Neural cell (in vitro differentiated cells): ENCODE measurements around the gene PYHIN1. TPM values are rescaled to one million over a fixed set of nuclear protein-coding genes. Genes with fewer than 3 reads are reported as not detected.

Experiments
- H2AFZ ChIP-seq: fragments of 200-600, 300-800 bp; sonication (generic), shearing (Covaris generic); 2 replicates; pipeline ENCODE4 v1.6.0; 2014; ENCODE audit warnings: low read depth, mild to moderate bottlenecking, antibody characterized with exemption, low read length, moderate library complexity
- H3F3A ChIP-seq: fragments of 200-600 bp; shearing (Covaris generic); 2 replicates; pipeline ENCODE4 v1.6.1; 2016; ENCODE audit warnings: mild to moderate bottlenecking, moderate library complexity, mixed read lengths, antibody characterized with exemption, low read length; ENCODE audit not compliant: insufficient read depth, poor library complexity, severe bottlenecking
- H3K27ac ChIP-seq: fragments of 200-600, 300-800 bp; sonication (generic), shearing (Covaris generic); 2 replicates; pipeline ENCODE4 v1.5.1; 2014; ENCODE audit warnings: mild to moderate bottlenecking, low read length, moderate library complexity
- H3K27me3 ChIP-seq: fragments of 300-800, 200-600 bp; sonication (generic), shearing (Covaris generic); 2 replicates; pipeline ENCODE4 v1.6.0; 2014; ENCODE audit warnings: mild to moderate bottlenecking, low read depth, low read length, moderate library complexity; ENCODE audit not compliant: insufficient read depth
- H3K36me3 ChIP-seq: fragments of 300-800, 200-600 bp; sonication (generic), shearing (Covaris generic); 2 replicates; pipeline ENCODE4 v1.5.1; 2014; ENCODE audit warnings: mild to moderate bottlenecking, antibody characterized with exemption, low read length, moderate library complexity; ENCODE audit not compliant: insufficient read depth
- H3K4me2 ChIP-seq: fragments of 300-800, 200-600 bp; sonication (generic), shearing (Covaris generic); 2 replicates; pipeline ENCODE4 v1.6.0; 2014; ENCODE audit warnings: mild to moderate bottlenecking, low read length
- H3K4me3 ChIP-seq: fragments of 300-800, 200-600 bp; sonication (generic), shearing (Covaris generic); 2 replicates; pipeline ENCODE4 v1.5.1; 2014; ENCODE audit warnings: mild to moderate bottlenecking, low read length, moderate library complexity
- H3K79me2 ChIP-seq: fragments of 200-600 bp; shearing (Covaris generic); replicated peaks from 2 replicates; pipeline ENCODE4 v1.6.0; 2014; ENCODE audit warnings: mild to moderate bottlenecking, low read length, moderate library complexity; ENCODE audit not compliant: insufficient read depth
- H3K9ac ChIP-seq: fragments of 300-800, 200-600 bp; sonication (generic), shearing (Covaris generic); 2 replicates; pipeline ENCODE4 v1.6.1; 2016; ENCODE audit warnings: mild to moderate bottlenecking, low read length, mixed read lengths
- H3K9me2 ChIP-seq: fragments of 200-600 bp; shearing (Covaris generic); 2 replicates; pipeline ENCODE4 v1.6.1; 2016; ENCODE audit warnings: mild to moderate bottlenecking, low read length, mixed read lengths; ENCODE audit not compliant: insufficient read depth
- H3K9me3 ChIP-seq: fragments of 200-600, 300-800 bp; sonication (generic), shearing (Covaris generic); 2 replicates; pipeline ENCODE4 v1.6.1; 2016; ENCODE audit warnings: mild to moderate bottlenecking, mixed run types, low read length, moderate library complexity, mixed read lengths
- H4K20me1 ChIP-seq: fragments of 200-600 bp; shearing (Covaris generic); 2 replicates; pipeline ENCODE4 v1.6.1; 2016; ENCODE audit warnings: mild to moderate bottlenecking, mixed run types; ENCODE audit not compliant: insufficient read depth
- CTCF ChIP-seq: fragments of 450-650 bp; IDR thresholded peaks from 2 replicates; pipeline ENCODE4 v1.5.1; 2014; ENCODE audit warnings: antibody characterized with exemption, mild to moderate bottlenecking, moderate library complexity; ENCODE audit not compliant: poor library complexity, severe bottlenecking
- EP300 ChIP-seq: fragments of 450-650 bp; conservative IDR thresholded peaks from 2 replicates; pipeline ENCODE4 v1.6.1; 2014; ENCODE audit warnings: antibody characterized with exemption, mild to moderate bottlenecking, moderate library complexity; ENCODE audit not compliant: poor library complexity, severe bottlenecking
- EZH2 ChIP-seq: fragments of 200-600, 300-800 bp; shearing (Covaris generic), sonication (generic); IDR thresholded peaks from 2 replicates; pipeline ENCODE4 v1.6.1; 2014; ENCODE audit warnings: antibody characterized with exemption, low read length, borderline replicate concordance, mild to moderate bottlenecking; ENCODE audit not compliant: insufficient read depth, poor library complexity, severe bottlenecking
- MXI1 ChIP-seq: fragments of 450-650 bp; conservative IDR thresholded peaks from 2 replicates; pipeline ENCODE4 v1.6.1; 2014; ENCODE audit warnings: antibody characterized with exemption, mild to moderate bottlenecking; ENCODE audit not compliant: poor library complexity, severe bottlenecking
- POLR2AphosphoS5 ChIP-seq: IDR thresholded peaks from 2 replicates; pipeline ENCODE4 v1.6.1; 2012
- RAD21 ChIP-seq: fragments of 450-650 bp; conservative IDR thresholded peaks from 2 replicates; pipeline ENCODE4 v1.6.1; 2014; ENCODE audit warnings: antibody characterized with exemption, mild to moderate bottlenecking, moderate library complexity
- REST ChIP-seq: IDR thresholded peaks from 2 replicates; pipeline ENCODE4 v1.6.1; 2012; ENCODE audit warnings: borderline replicate concordance
- SMC3 ChIP-seq: fragments of 450-650 bp; conservative IDR thresholded peaks from 2 replicates; pipeline ENCODE4 v1.6.1; 2014; ENCODE audit warnings: antibody characterized with exemption, mild to moderate bottlenecking, moderate library complexity; ENCODE audit not compliant: poor library complexity
- TAF1 ChIP-seq: IDR thresholded peaks from 2 replicates; pipeline ENCODE4 v1.6.1; 2012; ENCODE audit warnings: low read depth
- polyA plus RNA-seq: library from polyadenylated mRNA; depleted of rRNA; stranded (reverse); fragments of >200 nt; gene quantifications from 2 replicates; pipeline ENCODE4 v1.2.3, GENCODE V29; 2014

The PYHIN1 gene
- polyA plus RNA-seq, 1 donor from 2014 or later = not detected

GRCh38 chr1:159025043-159025442, 93.7 kb downstream of the PYHIN1 start:
- H3K4me3 ChIP-seq = no peak overlapping the region
- no peaks in the 10 kb centered on the region for H3K9me3 ChIP-seq
- no peak overlapping the region for H3K9ac ChIP-seq

More at GRCh38 chr1:159025043-159025442, 93.7 kb downstream of the PYHIN1 start:
- Histone ChIP-seq H3F3A (no peaks in the 10 kb centered on the region), H3K36me3 (no peaks in the 10 kb centered on the region), H4K20me1 (no peaks in the 10 kb centered on the region), H3K9me2 (no peaks in the 10 kb centered on the region), H3K27me3 (no peaks in the 10 kb centered on the region), H3K27ac (no peak overlapping the region), H3K79me2 (no peaks in the 10 kb centered on the region), H2AFZ (no peak overlapping the region), H3K4me2 (no peak overlapping the region)
- TF ChIP-seq EZH2 = no peak
- no peak for TF ChIP-seq MXI1
- no peak for TF ChIP-seq POLR2AphosphoS5
- TF ChIP-seq SMC3 = no peak
- TF ChIP-seq EP300 = no peak
- TF ChIP-seq CTCF = no peak
- no peak for TF ChIP-seq RAD21
- no peak for TF ChIP-seq REST
- no peak for TF ChIP-seq TAF1

Other genes starting within 250 kb of the PYHIN1 start
- not detected in 2 replicates for gene SPTA1, start 244.8 kb upstream of the PYHIN1 start, polyA plus RNA-seq
- gene OR6K2, start 230.9 kb upstream of the PYHIN1 start, polyA plus RNA-seq = not detected in 2 replicates
- gene OR6K3, start 210.8 kb upstream of the PYHIN1 start, polyA plus RNA-seq = not detected in 2 replicates
- not detected in 2 replicates for gene OR6K6, start 176.8 kb upstream of the PYHIN1 start, polyA plus RNA-seq
- gene OR6N1, start 159.4 kb upstream of the PYHIN1 start, polyA plus RNA-seq = not detected in 2 replicates
- gene OR6N2, start 150.3 kb upstream of the PYHIN1 start, polyA plus RNA-seq = not detected in 2 replicates
- gene MNDA, start 100.2 kb upstream of the PYHIN1 start, polyA plus RNA-seq = not detected in 2 replicates
- 0.12 TPM in 1 of 2 replicates, not detected in the other for gene IFI16, start 78.4 kb downstream of the PYHIN1 start, polyA plus RNA-seq
- 11.1 and 11.5 TPM in 2 replicates for gene AIM2, start 145.2 kb downstream of the PYHIN1 start, polyA plus RNA-seq
- 81.7 and 91.2 TPM in 2 replicates for gene CADM3, start 240.1 kb downstream of the PYHIN1 start, polyA plus RNA-seq